Measurements from ENCODE around the gene CDC42EP4.
"Not testable (repeated sequence)": the region's sequence is repeated elsewhere in the genome, so short reads cannot be mapped to it uniquely, and the experiment has no call there.

The CDC42EP4 gene

GRCh38 chr17:73318836-73319235, 7.0 kb upstream of the CDC42EP4 start:
- DNase-seq, result no peak

- DNase-seq, result no peak
Measured at GRCh38 chr17:73318427-73318813, 6.6 kb upstream of the CDC42EP4 start.

- no peak for DNase-seq
Measured at GRCh38 chr17:73317513-73318426, 6.0 kb upstream of the CDC42EP4 start.

GRCh38 chr17:73316919-73317505, 5.2 kb upstream of the CDC42EP4 start:
- no peak for DNase-seq

- no peak for DNase-seq
Measured at GRCh38 chr17:73315471-73315870, 3.7 kb upstream of the CDC42EP4 start.

- DNase-seq, result no peak
Measured at GRCh38 chr17:73313526-73314127, 1.8 kb upstream of the CDC42EP4 start.

- DNase-seq, result not testable (repeated sequence)
Measured at GRCh38 chr17:73312887-73313286, 1.1 kb upstream of the CDC42EP4 start.

- DNase-seq, result no peak
Measured at GRCh38 chr17:73311428-73311780, 397 bp downstream of the CDC42EP4 start.

- DNase-seq, result peak; percentile 43
Measured at GRCh38 chr17:73309727-73310596, 1.8 kb downstream of the CDC42EP4 start.

GRCh38 chr17:73308959-73309358, 2.8 kb downstream of the CDC42EP4 start:
- DNase-seq, result not testable (repeated sequence)

- DNase-seq, result peak; percentile 80
Measured at GRCh38 chr17:73308017-73308823, 3.6 kb downstream of the CDC42EP4 start.

- no peak for DNase-seq
Measured at GRCh38 chr17:73307130-73307529, 4.7 kb downstream of the CDC42EP4 start.

- no peak for DNase-seq
Measured at GRCh38 chr17:73305845-73306836, 5.7 kb downstream of the CDC42EP4 start.

- DNase-seq, result peak; percentile 86
Measured at GRCh38 chr17:73304971-73305812, 6.6 kb downstream of the CDC42EP4 start.

- no peak for DNase-seq
Measured at GRCh38 chr17:73304438-73304837, 7.4 kb downstream of the CDC42EP4 start.

- DNase-seq, result no peak
Measured at GRCh38 chr17:73302189-73302588, 9.6 kb downstream of the CDC42EP4 start.

- DNase-seq, result no peak
Measured at GRCh38 chr17:73301369-73301768, 10.4 kb downstream of the CDC42EP4 start.

GRCh38 chr17:73300392-73300791, 11.4 kb downstream of the CDC42EP4 start:
- DNase-seq, result no peak

GRCh38 chr17:73297934-73298861, 13.6 kb downstream of the CDC42EP4 start:
- no peak for DNase-seq

All from HCEC 1CT (cell line).